Inferior parietal cortex (tissue), 1 donor: Measurements from ENCODE around the gene WNK1.
"Not testable (repeated sequence)": the region's sequence is repeated elsewhere in the genome, so short reads cannot be mapped to it uniquely, and the experiment has no call there.

ENCODE experiments used
- DNase-seq: peaks from one replicate; pipeline ENCODE4 v3.0.0-alpha.2; 2016; ENCODE audit errors: extremely low spot score

Gene WNK1

DNA sequence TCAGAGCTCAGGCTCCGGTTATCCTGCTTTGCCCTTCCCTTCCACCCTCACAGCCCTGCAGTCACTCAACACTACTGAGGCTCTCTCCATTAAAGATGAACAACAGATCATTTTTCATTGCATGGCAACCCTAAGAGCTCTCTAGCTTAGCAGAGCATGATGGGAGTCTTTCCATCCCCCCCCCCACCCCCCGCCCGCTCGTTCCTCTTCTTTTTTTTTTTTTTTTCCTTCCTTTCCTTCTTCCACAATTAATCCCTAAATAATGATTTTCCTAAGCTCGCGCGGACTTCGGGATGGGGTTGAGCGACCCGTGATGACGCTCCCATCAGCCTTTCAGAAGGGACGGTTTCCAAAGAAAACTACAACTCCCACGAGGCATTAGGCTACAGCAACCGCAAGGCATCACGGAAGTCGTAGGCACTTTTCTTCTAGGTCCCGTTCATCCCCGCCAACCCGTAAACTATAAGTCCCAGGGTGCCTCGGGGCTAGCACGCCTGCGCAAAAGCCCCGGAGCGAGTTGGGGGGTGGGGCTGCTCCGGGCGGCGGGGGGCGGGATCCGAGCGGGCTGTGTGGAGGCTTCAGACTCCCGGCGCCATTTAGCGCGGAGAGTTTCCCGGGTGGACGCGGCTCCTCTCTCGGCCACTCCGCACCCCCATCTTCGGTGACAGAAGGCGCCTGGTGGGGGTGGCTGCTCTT is at the start of gene WNK1:
TSS of gene WNK1 (plus strand) at position 581 of the 696 bp plus-strand sequence. CDS start 987 bp downstream, outside the sequence.
- peak; percentile 98 for DNase-seq

DNA sequence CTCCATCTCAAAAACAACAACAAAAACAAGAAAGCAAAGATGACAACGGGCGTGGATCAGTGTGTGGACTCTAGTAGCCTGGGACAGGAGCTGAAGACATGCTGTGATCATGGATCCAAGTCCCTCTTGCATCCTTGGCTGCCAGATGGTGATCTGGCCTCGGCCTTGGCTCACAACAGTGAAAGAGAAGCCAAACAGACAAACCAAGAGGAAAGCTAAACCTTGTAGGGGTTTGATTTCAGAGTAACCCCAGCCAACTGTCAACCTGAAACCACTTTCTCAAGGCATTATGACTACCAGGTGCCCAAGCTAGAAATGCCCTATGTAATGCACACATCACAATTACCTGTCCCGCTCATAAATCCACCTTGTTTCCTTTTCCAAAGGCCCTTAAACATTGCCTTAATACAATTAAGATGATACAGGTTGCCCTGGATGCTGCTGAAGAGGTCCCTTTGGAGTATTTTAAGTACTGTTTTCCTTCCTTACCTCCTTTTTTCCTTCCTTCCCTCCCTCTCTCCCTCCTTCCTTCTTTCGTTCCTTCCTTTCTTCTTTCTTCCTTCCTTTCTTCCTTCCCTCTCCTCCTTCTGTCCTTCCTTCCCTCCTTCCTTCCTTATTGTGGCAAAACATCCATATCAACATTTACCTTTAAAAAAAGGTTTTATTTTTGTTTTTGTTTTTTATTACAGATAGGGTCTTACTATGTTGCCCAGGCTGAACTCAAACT is 47.7 kb upstream of the WNK1 start:
- no peak for DNase-seq

GRCh38 chr12:708084-708483 is 44.3 kb upstream of the WNK1 start:
- DNase-seq, result not testable (repeated sequence)

DNA sequence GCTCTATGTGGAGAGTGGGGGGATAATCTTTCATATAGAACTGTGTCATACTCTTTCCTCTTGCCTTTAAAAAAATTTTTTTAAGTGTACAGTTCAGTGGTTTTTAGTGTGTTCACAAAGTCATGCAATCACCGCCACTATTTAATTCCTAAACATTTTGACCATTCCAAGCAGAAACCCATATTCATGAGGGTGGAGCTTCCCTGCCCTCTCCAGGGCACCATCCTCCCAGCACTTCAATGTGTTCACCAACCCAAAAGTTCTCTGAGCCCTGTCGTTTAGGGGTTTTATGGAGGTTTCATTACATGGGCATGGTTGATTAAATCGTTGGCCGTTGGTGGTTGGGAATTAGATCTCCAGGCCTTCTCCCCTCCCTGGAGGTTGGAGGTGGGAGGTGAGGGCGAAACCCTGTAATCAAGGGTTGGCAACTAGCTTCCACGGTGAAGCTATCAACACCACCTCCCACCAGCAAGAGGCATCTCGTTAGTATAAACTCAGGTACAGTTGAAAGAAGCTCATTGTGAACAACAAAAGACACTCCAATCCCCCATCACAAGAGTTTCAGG is 42.8 kb upstream of the WNK1 start:
- no peak for DNase-seq

- DNase-seq, result peak; percentile 57
Measured at GRCh38 chr12:712172-712863, 40.1 kb upstream of the WNK1 start.

GRCh38 chr12:713281-713875 is 39.0 kb upstream of the WNK1 start:
- DNase-seq, result no peak

- no peak for DNase-seq
Measured at GRCh38 chr12:716506-716905, 35.9 kb upstream of the WNK1 start.

DNA sequence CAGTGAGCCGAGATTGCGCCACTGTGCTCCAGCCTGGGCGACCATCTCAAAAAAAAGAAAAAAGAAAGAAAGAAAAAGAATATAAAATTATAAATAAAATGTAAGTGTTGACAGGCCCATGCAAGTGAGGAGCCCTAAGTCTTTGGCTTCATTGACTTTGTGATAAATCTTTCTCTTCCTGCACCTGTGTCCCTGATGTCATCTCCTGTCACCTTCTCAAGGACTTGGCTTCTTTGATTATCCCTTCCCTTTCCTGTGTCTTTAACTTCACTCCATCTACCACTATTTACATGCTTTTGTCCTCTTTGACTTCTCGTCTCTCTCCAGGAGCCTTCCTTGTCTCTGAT is 33.6 kb upstream of the WNK1 start:
- no peak for DNase-seq

- DNase-seq, result no peak
Measured at GRCh38 chr12:720231-720941, 32.0 kb upstream of the WNK1 start.

DNA sequence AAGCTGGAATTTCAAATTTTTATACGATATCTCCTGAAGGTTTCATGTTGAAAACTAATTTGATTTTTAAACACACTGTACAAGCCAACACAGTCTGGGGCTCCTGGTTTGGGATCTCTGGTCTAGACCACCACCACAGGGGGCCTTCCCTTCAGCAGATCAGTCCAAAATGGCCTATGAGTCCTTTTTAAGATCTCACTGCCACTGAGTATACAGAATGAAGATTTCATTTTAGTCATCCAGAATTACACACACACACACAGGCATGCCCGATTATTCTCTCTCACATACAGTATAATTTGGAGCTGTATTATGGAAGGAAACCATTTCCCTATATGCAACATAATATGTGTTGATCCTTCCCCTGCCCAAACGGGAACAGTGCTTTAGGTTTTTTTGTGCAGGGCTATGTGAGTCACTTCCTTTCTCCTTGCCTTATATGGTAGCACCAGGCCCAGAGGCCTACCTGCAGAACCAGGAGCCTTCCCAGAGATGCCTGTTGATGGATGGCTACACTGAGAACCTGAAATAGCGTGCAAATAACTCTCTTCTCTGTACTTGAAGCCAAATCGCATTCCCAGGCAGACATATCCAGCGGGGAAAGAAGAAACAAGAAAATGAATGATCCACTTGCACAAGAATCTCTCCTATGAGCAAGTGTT is 28.1 kb upstream of the WNK1 start:
- no peak for DNase-seq

DNA sequence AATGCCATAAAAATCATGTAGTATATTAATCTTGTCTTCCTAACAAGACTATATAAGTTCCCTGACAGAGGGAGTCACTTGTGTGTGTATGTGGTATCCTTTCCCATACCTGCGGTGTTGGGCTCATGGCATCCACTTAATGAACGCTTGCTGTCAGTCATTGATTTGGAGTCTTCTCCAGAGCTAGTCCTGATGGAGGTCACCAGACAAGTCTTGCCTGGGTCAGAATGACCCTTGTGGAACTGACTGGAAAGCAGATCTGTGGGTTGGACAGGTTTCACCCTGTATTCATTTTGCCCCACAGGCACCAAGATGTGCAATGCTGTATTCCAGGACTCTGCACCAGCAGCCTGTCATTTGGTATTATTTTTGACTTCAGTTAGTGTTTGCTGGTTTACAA is 27.3 kb upstream of the WNK1 start:
- DNase-seq, result no peak

GRCh38 chr12:726281-727140 is 25.9 kb upstream of the WNK1 start:
- DNase-seq, result no peak

GRCh38 chr12:727321-727720 is 25.1 kb upstream of the WNK1 start:
- DNase-seq, result no peak

- no peak for DNase-seq
Measured at GRCh38 chr12:728781-729180, 23.6 kb upstream of the WNK1 start.

DNA sequence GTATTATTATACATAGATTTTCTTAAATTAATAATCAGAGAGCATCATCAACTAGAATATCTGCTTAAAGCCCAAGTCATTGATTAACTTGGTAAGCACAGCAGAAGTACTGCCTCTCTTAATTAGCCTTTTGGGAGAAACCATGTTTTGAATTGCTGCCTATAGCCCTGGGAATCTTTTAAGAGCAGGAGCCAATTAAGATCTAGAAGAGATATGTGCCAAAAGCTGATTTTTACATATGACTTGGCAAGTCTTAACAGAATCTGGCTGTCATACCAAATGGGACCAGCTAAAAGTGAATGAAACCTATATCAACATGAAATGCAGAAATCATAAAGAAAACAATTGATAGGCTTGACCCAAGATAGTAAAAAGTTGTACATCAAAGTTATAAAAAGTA is 23.2 kb upstream of the WNK1 start:
- DNase-seq, result no peak

- no peak for DNase-seq
Measured at GRCh38 chr12:730550-730949, 21.8 kb upstream of the WNK1 start.

DNA sequence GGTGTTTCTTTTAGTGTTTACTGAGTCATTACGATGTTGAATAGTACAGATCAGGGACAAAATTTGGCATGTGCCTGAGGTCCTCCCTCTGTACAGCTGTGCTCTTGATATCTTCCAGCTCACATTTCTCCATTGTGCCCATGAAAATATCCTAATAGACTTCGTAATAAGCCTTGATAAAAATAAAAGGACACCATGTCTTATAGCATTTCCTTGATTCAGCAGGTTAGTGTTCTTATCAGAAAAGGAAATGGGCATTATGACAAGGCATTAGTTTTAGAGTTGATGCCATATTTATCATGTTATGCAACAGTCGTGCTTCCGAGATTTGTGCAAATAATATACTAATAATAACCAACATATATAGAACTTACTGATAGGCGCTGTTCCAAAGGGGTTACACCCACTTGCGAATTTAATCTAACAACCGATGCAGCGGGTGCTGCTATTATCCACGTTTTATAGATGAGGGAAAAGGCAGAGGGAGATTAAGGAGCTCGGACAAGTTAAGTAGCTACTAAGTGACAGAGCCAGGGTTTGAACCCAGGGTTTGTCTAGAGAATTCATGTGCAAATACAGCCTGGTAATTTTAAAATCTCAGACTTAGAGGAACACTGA is 15.1 kb upstream of the WNK1 start:
- no peak for DNase-seq

GRCh38 chr12:738712-739111 is 13.7 kb upstream of the WNK1 start:
- no peak for DNase-seq

GRCh38 chr12:739349-739748 is 13.0 kb upstream of the WNK1 start:
- no peak for DNase-seq

DNA sequence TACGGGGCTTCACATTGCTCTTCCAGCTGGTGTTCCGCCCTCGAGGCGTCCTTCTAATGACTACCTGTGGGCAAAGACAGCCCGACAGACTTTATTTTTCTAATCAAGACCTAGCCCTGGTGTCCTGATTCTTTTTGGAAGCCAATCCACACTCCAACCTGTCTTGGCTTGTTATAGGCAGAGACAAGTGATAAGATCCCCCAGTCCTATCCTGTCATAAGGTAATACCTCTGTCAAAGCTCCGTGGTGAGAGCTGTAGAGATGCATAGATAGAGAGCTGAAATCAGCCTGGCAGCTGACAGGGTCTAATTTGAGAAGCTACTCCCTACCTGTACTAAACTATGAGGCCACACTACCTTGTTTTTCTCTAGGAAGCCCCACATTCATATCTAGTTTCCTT is 11.5 kb upstream of the WNK1 start:
- no peak for DNase-seq
